ENCODE measurements around the gene APOD. TPM values are rescaled to one million over a fixed set of nuclear protein-coding genes. Genes with fewer than 3 reads are reported as not detected.
"Not testable (repeated sequence)": the region's sequence is repeated elsewhere in the genome, so short reads cannot be mapped to it uniquely, and the experiment has no call there.

APOD gene
- total and polyA plus RNA-seq, 2 experiments from 2014 or later, result 9.6 to 27.9 TPM

DNA sequence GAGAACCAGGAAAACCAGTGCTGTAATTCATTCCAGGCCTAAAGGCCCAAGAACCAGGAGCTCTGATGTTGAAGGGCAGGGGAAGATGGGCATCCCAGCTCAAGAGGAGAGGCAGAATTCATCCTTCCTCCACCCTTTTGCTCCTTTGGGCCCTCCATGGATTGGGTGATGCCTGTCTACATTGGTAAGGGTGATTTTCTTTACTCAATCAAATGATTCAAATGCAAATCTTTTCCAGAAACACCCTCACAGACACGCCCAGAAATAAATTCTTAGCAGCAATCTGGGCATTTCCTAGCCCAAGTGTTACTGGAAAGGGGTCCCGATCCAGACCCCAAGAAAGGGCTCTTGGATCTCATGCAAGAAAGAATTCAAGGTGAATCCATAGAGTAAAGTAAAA lies 17.6 kb upstream of the APOD start:
- H4K20me1 ChIP-seq (ENCODE audit: insufficient read depth, poor library complexity, severe bottlenecking), result no peaks in the 10 kb centered on the region
- H3K27ac ChIP-seq, result no peak overlapping the region
- no peak for DNase-seq (ENCODE audit: low spot score)
- 65% methylated on average over 2 of the region's 2 CpGs for WGBS (ENCODE audit: low lambda C conversion rate, missing lambda C conversion rate)
- H3K9me2 ChIP-seq (replicated peaks; ENCODE audit: insufficient read depth), result no peaks in the 10 kb centered on the region
- H3K4me2 ChIP-seq, result no peak overlapping the region
- no peaks in the 10 kb centered on the region for H3K4me1 ChIP-seq (ENCODE audit: insufficient read depth)
- no peak overlapping the region for H2AFZ ChIP-seq
- H3K9me3 ChIP-seq (ENCODE audit: low read depth), result peaks cover 8% of the 10 kb centered on the region
- H3K4me3 ChIP-seq, result no peak overlapping the region
- H3K27me3 ChIP-seq, result no peaks in the 10 kb centered on the region
- no peaks in the 10 kb centered on the region for H3K79me2 ChIP-seq
- no peaks in the 10 kb centered on the region for H3K36me3 ChIP-seq (replicated peaks; ENCODE audit: insufficient read depth, low read depth)
- TF ChIP-seq EZH2 (IDR thresholded peaks at IDR 0.05; ENCODE audit: borderline replicate concordance) (no peak), EZH2phosphoT487 (IDR thresholded peaks at IDR 0.05; ENCODE audit: low read depth, severe bottlenecking, unreplicated experiment) (no peak)
- TF ChIP-seq, protein P1, sequence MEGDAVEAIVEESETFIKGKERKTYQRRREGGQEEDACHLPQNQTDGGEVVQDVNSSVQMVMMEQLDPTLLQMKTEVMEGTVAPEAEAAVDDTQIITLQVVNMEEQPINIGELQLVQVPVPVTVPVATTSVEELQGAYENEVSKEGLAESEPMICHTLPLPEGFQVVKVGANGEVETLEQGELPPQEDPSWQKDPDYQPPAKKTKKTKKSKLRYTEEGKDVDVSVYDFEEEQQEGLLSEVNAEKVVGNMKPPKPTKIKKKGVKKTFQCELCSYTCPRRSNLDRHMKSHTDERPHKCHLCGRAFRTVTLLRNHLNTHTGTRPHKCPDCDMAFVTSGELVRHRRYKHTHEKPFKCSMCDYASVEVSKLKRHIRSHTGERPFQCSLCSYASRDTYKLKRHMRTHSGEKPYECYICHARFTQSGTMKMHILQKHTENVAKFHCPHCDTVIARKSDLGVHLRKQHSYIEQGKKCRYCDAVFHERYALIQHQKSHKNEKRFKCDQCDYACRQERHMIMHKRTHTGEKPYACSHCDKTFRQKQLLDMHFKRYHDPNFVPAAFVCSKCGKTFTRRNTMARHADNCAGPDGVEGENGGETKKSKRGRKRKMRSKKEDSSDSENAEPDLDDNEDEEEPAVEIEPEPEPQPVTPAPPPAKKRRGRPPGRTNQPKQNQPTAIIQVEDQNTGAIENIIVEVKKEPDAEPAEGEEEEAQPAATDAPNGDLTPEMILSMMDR (IDR thresholded peaks at IDR 0.05; ENCODE audit: poor library complexity), result no peak

GRCh38 chr3:195599926-195600325 lies 16.2 kb upstream of the APOD start:
- H3K4me1 ChIP-seq (ENCODE audit: insufficient read depth); H4K20me1 ChIP-seq (ENCODE audit: insufficient read depth, poor library complexity, severe bottlenecking); H3K4me3 ChIP-seq; DNase-seq (ENCODE audit: low spot score); H2AFZ ChIP-seq; H3K27ac ChIP-seq; H3K79me2 ChIP-seq; H3K27me3 ChIP-seq; H3K36me3 ChIP-seq (replicated peaks; ENCODE audit: insufficient read depth, low read depth); H3K9me2 ChIP-seq (replicated peaks; ENCODE audit: insufficient read depth); H3K9me3 ChIP-seq (ENCODE audit: low read depth); H3K4me2 ChIP-seq: not testable (repeated sequence)
- 95% methylated on average over 9 of the region's 23 CpGs for WGBS (ENCODE audit: low lambda C conversion rate, missing lambda C conversion rate)

GRCh38 chr3:195599516-195599915 lies 15.8 kb upstream of the APOD start:
- not testable (repeated sequence) for H3K79me2 ChIP-seq; H2AFZ ChIP-seq; H3K27ac ChIP-seq; H3K27me3 ChIP-seq; H3K36me3 ChIP-seq (replicated peaks; ENCODE audit: insufficient read depth, low read depth); H3K4me1 ChIP-seq (ENCODE audit: insufficient read depth); H3K9me2 ChIP-seq (replicated peaks; ENCODE audit: insufficient read depth); H3K9me3 ChIP-seq (ENCODE audit: low read depth); H3K4me2 ChIP-seq; DNase-seq (ENCODE audit: low spot score); H4K20me1 ChIP-seq (ENCODE audit: insufficient read depth, poor library complexity, severe bottlenecking); H3K4me3 ChIP-seq
- 92% methylated on average over 6 of the region's 24 CpGs for WGBS (ENCODE audit: low lambda C conversion rate, missing lambda C conversion rate)

GRCh38 chr3:195597848-195598247 lies 14.1 kb upstream of the APOD start:
- 63% methylated on average over 6 of the region's 6 CpGs for WGBS (ENCODE audit: low lambda C conversion rate, missing lambda C conversion rate)
- no peak for TF ChIP-seq EZH2 (IDR thresholded peaks at IDR 0.05; ENCODE audit: borderline replicate concordance)
- TF ChIP-seq, protein P1 (IDR thresholded peaks at IDR 0.05; ENCODE audit: poor library complexity), result no peak
- no peak for TF ChIP-seq EZH2phosphoT487 (IDR thresholded peaks at IDR 0.05; ENCODE audit: low read depth, severe bottlenecking, unreplicated experiment)
- no peaks in the 10 kb centered on the region for H3K9me3 ChIP-seq (ENCODE audit: low read depth)
- H3K36me3 ChIP-seq (replicated peaks; ENCODE audit: insufficient read depth, low read depth), result no peaks in the 10 kb centered on the region
- H3K4me3 ChIP-seq, result no peak overlapping the region
- no peaks in the 10 kb centered on the region for H3K79me2 ChIP-seq
- no peaks in the 10 kb centered on the region for H4K20me1 ChIP-seq (ENCODE audit: insufficient read depth, poor library complexity, severe bottlenecking)
- no peaks in the 10 kb centered on the region for H3K27me3 ChIP-seq
- no peak overlapping the region for H2AFZ ChIP-seq
- H3K9me2 ChIP-seq (replicated peaks; ENCODE audit: insufficient read depth), result no peaks in the 10 kb centered on the region
- no peak for DNase-seq (ENCODE audit: low spot score)
- H3K4me1 ChIP-seq (ENCODE audit: insufficient read depth), result no peaks in the 10 kb centered on the region
- H3K4me2 ChIP-seq, result no peak overlapping the region
- H3K27ac ChIP-seq, result no peak overlapping the region

DNA sequence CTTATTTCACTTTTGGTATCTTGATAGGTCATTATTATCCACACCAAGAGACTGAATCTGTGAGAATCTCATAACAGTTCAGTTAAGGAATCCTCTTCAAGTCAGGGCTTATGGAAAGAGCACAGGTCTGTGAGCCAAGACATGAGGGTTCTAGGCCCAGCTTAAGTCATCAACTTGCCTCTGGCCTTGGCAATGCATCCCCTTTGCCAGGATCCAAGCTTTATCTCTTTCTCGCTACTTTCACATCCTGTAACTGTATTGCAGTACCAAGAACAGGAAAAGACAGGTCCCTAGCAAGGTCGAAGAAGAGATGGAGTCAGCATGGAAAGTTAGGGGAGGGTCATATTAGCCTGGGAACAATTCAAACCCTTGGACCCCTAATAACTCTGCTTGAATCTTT lies 13.5 kb upstream of the APOD start:
- TF ChIP-seq, protein P1 (IDR thresholded peaks at IDR 0.05; ENCODE audit: poor library complexity), result no peak
- TF ChIP-seq EZH2phosphoT487 (IDR thresholded peaks at IDR 0.05; ENCODE audit: low read depth, severe bottlenecking, unreplicated experiment) (no peak), EZH2 (IDR thresholded peaks at IDR 0.05; ENCODE audit: borderline replicate concordance) (no peak)
- Histone ChIP-seq H3K79me2 (no peaks in the 10 kb centered on the region), H3K27ac (no peak overlapping the region), H3K36me3 (replicated peaks; ENCODE audit: insufficient read depth, low read depth) (no peaks in the 10 kb centered on the region), H3K9me2 (replicated peaks; ENCODE audit: insufficient read depth) (no peaks in the 10 kb centered on the region), H3K9me3 (ENCODE audit: low read depth) (no peaks in the 10 kb centered on the region), H2AFZ (no peak overlapping the region), H3K4me3 (no peak overlapping the region), H3K27me3 (no peaks in the 10 kb centered on the region), H3K4me1 (ENCODE audit: insufficient read depth) (no peaks in the 10 kb centered on the region), H3K4me2 (no peak overlapping the region), H4K20me1 (ENCODE audit: insufficient read depth, poor library complexity, severe bottlenecking) (no peaks in the 10 kb centered on the region)
- 90% methylated on average over 2 of the region's 2 CpGs for WGBS (ENCODE audit: low lambda C conversion rate, missing lambda C conversion rate)
- no peak for DNase-seq (ENCODE audit: low spot score)

Measured in hepatocyte (in vitro differentiated cells).